ENCODE results near the gene TRIM2. TPM values are rescaled to one million over a fixed set of nuclear protein-coding genes. Genes with fewer than 3 reads are reported as not detected.

TRIM2 gene
- total and polyA plus RNA-seq, 2 of the 8 experiments (the other 6 are each of a cell fraction or from before 2014, with no cell fraction given), result 34.0 to 59.8 TPM

GRCh38 chr4:153274967-153275366 lies 70.7 kb downstream of the TRIM2 start (continued):
- no peak for TF ChIP-seq USF2 (IDR thresholded peaks at IDR 0.05; ENCODE audit: low read length)
- no peak for TF ChIP-seq BRCA1 (IDR thresholded peaks at IDR 0.05; ENCODE audit: low read depth, low read length)
- no peak for TF ChIP-seq SP2 (IDR thresholded peaks at IDR 0.05; ENCODE audit: low read length)
- no peak for TF ChIP-seq TAF1 (IDR thresholded peaks at IDR 0.05; ENCODE audit: low read depth, low read length)
